GM18502 (cell line): ENCODE data around the gene USP8.
"Not testable (repeated sequence)": the region's sequence is repeated elsewhere in the genome, so short reads cannot be mapped to it uniquely, and the experiment has no call there.

Source experiments
- ATAC-seq: cut with Tn5 transposase; IDR thresholded peaks from one replicate; pipeline ENCODE4 v1.9.1; 2021; ENCODE audit warnings: mild to moderate bottlenecking; ENCODE audit not compliant: unreplicated experiment, poor library complexity

USP8 gene

DNA sequence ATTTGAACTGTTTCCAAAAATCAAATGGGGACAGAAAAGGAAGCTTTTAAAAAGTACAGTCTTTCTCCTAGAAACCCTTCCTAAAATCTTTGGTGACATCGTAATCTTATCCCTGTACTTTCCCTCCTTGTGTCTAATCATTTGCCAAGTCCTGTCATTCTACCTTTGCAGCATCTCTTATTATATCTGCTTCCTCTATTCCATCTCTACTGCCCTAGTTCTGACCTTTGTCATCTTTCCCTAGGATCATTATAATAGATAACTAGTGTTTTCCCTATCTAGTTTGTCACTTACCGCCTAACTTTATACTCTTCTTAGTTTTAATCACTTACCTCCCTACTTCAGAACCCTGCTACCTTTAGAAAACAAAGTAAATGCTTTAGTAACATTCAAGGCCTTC is 11.6 kb downstream of the USP8 start:
- no peak for ATAC-seq

DNA sequence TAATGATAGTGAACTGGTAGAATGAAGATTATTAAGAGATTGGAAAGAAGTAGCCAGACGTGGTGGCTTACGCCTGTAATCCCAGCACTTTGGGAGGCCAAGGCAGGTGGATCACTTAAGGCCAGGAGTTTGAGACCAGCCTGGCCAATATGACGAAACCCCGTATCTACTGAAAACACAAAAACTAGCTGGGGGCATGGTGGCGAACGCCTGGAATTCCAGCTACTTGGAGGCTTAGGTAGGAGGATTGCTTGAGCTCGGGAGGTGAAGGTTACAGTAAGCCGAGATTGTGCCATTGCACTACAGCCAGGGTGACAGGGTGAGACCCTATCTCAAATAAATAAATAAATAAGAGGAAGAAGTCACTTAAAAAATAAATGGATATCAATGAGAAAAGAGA is 14.0 kb downstream of the USP8 start:
- no peak for ATAC-seq

DNA sequence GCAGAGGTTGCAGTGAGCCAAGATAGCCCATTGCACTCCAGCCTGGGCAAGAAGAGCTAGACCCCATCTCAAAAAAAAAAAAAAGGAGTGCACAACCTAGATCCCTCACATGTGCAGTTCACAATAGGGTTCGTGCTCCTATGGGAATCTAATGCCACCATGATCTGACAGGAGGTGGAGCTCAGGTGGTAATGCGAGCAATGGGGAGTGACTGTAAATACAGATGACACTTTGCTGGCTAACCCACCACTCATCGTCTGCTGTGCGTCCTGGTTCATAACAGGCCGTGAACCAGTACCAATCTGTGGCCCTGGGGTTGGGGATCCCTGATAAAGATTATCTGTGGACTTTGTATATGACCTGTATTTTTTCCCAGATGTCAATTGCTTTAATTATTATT is 16.7 kb downstream of the USP8 start:
- ATAC-seq = no peak

DNA sequence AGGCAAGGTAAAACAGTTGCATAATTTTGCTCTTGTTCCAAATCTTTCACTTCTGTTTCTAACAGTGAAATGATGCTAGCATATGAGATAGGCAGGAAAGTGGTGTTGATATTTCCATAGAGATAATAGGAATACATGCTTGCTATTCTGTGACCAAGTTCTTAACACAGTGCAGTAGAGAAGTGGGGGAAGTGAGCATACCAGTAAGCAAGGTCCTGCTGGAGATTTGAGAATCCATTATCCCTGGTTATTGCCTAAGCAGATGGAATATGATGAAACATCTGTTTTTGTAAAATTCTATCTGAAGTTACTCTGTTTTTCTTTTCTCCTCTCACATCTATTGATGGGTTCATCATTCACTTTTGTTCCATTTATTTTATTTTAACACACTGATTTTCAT is 28.7 kb downstream of the USP8 start:
- no peak for ATAC-seq

DNA sequence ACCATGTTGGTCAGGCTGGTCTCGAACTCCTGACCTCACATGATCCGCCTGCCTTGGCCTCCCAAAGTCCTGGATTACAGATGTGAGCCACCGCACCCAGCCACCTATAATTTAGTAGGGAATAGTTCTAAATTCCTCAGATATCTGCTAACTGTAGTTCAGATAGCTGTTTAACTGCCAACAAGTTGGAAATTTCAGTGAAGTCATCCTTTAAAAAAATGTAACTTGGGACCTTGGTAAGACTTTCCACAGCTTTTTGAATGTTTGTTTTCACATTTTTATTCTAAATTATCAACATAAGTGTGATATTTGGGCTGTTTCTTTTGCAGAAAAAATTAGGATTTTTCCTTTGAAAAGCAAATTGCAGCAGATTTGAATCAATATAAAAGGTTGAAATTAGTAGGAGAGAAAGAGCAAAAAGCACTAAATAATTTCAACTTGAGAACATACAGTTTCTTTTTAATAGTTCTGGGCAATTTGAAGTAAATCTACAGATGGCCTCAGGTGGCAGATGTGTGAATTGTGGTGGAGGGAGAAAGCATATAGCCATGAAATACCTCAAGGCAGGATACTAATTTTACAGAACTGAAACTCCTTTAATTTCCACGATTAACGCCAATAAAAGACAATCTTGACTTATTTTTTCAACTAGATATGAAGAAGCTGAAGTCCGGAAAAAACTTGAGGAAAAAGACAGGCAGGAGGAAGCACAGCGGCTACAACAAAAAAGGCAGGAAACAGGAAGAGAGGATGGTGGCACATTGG is 34.3 kb downstream of the USP8 start:
- ATAC-seq = no peak

DNA sequence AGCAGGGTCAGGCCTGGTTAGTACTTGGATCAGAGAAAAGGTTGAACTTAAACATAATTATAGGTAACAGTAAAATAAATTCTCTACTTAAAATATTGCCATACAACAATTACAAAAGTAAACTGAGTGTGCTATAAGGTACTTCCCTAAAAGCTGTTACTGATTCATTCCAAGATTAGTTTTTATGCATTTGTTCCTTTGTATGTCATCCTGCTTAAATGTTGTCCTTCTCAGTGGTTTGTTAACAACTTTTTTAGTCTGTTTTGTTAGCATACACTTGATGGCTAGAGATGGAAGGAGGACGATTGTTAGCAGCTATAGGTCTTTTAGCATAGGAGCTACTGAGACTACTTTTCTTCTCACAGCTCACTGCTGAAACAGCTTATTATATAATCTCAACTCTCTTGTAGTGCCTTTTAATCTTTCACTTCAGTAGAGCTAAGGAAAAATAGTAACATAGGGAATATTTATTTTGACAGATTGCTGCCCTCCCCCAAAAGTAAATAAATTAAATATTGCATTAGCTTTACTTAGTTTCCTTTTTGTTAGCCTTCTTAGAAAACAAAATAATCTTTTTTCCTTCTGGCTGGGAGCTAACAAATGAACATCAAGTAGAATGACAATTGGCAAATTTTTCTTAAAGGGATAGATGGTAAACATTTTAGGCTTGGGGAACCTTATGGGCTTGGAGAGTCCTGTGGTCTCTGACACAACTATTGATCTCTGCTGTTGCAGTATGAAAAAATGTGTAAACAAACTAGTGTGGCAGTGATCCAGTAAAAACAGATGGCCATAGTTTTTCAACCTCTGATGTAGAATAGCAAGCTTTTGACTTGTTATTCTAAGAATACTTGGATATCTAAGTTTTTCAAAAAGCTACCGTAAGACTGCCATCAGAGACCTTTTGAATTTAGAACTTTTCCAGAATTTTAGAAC is 39.5 kb downstream of the USP8 start:
- no peak for ATAC-seq

DNA sequence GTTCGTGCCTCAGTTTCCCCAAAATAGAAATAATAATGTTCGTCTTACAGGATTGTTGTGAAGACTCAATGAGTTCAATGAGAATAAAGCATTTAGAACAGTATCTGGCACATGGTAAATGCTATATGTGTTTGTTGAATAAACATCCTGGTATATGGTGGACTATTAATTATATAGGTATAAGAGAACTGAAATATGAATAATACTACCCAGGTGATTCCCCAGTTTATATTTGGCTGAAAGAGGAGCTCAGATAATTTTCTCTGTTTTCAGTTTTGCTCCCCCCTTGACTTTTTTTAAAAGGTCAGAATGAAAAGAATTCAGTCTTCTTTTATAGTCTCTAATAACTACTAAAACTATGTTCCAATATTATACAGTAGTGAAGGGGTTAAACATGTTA is 46.9 kb downstream of the USP8 start:
- ATAC-seq = no peak

DNA sequence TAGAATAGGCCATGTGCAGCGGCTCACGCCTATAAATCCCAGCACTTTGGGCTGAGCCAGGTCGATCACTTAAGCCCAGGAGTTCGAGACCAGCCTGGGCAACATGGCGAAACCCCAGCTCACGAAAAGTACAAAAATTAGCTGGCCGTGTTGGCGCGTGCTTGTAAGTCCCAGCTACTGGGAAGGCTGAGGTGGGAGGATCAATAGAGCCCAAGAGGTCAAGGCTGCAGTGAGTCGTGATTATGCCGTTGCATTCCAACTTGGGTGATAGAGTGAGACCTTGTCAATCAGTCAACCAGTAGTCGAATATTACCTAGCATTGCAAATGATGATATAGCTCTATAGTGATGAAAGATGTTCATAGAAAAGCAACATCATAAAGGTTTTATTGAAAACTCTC is 51.9 kb downstream of the USP8 start:
- ATAC-seq = no peak

DNA sequence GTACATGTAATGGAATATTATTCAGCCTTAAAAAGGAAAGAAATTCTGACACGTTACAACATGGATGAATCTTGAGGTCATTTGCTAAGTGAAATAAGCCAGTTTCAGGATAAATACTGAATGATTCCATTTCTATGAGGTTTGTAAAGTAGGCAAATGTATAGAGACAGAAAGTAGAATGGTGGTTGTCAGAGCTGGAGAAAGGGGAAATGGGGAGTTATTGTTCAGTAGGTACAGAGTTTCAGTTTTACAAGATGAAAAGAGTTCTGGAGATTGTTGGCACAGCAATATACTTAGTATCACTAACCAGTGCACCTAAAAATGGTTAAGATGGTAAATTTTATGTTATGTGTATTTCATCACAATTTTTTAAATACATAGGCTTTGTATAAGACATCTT is 60.6 kb downstream of the USP8 start:
- no peak for ATAC-seq

DNA sequence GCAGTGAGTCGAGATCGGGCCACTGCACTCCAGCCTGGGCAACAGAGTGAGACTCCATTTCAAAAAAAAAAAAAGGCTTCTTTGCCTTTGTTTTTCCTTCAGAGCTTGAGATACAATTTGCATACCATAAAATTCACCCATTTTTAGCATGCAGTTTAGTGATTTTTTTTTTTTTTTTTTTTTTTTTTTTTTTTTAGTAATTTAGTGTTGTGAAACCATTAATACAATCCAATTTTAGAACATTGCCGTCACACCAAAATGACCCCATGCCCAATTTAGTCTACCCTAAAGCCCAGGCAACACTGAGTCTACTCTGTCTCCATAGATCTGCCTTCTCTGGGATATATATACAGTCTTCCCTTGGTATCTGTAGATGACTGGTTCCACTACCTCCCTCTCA is 61.2 kb downstream of the USP8 start:
- no peak for ATAC-seq

DNA sequence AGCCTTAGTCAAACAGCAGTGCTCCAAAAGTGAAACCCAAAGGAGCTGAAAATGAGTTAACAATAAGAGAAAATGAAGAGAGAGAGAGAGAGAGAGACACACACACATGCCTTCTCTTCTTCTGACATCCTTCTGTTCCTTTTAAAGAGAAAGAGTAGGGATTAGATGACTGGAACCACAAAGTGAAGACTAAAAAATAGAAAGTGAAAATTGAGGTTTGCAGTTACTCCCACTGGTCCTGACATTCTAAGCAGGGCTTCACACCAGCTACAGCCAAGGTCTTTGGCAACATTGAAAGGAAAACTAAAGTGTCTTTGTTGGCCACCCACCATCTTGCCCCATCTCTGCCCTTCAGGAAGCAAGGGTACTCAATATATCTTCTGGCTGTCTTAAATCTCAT is 63.1 kb downstream of the USP8 start:
- ATAC-seq = no peak

DNA sequence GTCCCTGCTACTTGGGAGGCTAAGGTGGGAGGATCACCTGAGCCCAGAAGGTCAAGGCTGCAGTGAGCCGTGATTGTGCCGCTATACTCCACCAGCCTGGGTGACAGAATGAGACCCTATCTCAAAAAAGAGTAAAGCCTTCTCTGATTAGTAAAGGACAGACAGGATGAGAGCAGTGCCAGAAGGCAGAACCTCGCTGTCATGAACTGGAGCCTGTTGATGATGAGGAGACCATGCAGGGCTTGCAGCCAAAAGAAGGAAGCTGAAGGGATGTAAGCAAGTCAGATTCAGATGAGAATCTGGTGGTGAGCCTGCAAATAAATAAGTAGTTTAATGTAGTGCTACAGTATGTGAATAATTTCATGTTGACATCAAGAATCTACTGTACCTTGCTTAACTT is 69.4 kb downstream of the USP8 start:
- ATAC-seq = no peak

DNA sequence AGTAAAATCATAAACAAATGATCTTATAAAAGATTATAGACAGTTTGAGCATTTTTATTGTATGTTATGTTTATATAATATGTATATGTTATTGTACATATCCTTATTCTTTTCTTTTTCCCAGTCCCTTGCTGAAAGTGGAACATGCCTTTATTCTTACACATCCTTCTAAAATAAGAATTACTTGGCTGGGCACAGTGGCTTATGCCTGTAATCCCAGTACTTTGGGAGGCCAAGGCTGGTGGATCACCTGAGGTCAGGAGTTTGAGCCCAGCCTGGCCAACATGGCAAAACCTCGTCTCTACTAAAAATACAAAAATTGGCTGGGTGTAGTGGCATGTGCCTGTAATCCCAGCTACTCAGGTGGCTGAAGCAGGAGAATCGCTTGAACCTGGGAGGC is 70.3 kb downstream of the USP8 start:
- ATAC-seq = not testable (repeated sequence)

DNA sequence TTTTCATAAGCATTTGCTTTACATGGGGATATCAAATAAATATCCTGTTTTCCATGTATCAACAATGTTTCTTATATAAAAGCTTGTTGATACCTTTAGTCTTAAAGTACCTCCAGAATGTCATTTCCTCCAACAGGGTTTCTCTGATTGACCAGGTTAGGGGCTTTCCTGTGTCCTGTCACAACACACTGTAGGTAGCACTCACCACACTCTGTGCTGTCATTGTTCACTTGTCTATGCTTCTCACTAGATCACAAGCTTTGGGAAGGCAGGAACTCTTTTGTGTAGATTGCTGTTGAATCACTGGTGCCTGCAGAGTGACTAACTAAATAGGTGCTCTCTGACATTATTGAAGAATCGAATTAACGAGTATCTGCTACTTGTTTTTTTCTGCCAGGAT is 72.5 kb downstream of the USP8 start:
- ATAC-seq = no peak

DNA sequence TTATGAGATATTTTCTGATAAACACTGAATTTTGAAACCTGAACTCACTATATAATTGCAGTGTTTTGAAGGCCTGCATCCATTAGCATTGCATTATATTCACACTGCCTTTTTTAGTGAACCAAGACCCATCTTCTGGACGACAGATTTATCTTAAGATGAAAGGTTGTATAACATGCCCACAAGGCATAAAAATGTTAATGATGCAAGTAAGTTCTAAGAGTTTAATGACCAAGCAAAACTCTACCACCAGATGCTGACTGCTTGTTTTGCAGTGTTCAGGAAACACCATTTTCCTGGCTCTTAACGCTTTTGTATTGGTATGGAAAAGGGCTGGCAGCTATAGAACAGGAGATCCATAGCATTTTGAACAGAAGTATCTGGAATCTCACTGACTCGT is 76.1 kb downstream of the USP8 start:
- ATAC-seq = no peak

DNA sequence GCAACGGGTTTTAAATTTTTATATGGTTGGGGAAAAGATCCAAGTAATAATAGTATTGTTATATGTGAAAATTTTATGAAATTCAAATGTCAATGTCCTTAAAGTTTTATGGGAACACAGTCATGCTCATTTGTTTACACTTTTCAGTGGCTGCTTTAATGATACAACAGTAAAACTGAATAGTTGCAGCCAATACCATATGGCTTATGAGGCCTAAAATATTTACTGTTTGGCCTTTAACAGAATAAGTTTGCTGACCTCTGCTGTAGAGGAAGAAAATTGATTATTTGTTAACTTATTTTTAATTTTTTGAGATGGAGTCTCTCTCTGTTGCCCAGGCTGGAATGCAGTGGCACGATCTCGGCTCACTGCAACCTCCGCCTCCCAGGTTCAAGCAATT is 77.6 kb downstream of the USP8 start:
- no peak for ATAC-seq

DNA sequence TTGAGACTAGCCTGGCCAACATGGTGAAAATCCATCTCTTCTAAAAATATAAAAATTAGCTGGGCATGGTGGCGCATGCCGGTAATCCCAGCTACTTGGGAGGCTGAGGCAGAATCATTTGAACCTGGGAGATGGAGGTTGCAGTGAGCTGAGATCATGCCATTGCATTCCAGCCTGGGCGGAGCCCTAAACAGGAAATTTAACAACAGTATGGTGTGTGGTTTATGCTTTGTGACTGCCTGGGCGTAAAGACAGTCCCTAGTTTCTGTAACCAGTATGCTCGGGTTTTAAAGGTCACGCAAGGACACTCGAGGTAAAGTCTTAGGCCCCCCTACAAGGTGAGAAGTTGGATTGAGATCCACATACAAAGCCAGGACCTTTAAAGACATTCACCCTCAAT is 78.9 kb downstream of the USP8 start:
- ATAC-seq = no peak

DNA sequence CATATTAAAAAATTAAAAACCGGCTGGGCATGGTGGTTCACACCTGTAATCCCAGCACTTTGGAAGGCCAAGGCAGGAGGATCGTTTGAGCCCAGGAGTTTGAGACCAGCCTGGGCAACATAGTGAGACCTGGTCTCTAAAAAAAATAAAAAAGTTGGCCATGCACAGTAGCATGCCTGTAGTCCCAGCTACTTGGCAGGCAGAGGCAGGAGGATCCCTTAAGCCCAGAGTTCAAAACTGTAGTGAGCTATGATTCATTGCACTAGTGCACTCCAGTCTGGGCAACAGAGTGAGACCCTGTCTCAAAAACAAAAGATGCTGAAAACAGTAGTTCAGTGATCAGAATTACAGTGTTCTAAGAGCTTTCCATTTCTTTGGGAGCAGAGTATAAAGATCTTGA is 81.5 kb downstream of the USP8 start:
- not testable (repeated sequence) for ATAC-seq

DNA sequence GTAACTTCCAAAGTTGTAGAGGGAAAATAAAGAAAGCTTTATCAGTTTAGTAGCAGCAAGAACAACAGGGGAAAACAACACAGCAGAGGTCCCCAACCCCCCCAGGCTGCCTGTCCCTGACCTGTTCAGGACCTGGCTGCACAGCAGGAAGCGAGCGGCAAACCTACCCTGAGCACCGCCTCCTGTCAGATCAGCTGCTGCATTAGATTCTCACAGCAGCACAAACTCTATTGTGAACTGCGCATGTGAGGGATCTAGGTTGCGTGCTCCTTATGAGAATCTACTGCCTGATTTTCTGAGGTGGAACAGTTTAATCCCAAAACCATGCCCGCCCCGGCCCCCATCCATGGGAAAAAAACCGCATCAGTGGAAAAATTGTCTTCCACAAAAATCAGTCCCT is 81.9 kb downstream of the USP8 start:
- ATAC-seq = no peak

DNA sequence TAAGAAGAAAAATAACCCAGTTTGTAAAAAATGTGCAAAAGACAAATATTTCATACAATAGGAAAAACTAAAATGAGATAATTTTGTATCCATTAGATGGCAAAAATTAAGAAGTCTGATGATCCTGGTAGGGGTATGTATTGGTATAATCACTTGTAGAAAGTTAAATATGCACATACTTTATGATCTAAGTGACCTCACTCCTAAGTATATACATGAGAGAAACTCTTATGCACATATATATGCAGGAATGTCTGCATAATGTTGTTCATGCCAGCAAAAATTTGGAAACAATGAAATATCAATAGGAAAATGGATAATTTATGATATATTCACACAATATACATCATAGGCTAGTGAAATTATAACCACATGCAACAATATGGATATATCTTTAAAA is 88.8 kb downstream of the USP8 start:
- ATAC-seq = no peak

DNA sequence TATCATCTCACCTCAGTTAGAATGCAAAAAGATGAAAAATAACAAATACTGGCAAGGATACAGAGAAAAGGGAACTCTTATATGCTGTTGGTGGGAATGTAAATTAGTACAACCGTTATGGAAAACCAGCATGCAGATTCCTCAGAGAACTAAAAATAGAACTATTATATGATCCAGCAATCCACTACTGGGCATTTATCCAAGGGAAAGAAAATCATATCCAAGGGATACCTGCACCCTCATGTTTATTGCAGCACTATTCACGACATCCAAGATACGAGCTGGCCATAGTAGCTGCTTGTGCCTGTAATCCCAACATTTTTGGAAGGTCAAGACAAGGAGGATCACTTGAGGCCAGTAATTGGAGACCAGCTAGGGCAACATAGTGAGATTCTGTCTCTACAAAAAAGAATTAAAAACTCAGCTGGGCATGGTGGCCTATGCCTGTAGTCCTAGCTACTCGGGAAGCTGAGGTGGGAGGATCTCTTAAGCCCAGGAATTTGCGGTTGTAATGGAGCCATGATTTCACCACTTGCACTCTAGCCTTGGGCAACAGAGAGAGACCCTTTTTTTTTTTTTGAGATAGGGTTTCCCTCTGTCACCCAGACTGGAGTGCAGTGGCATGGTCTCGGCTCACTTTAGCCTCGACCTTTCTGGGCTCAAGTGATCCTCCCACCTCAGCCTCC is 95.7 kb downstream of the USP8 start:
- ATAC-seq = no peak
